SK-N-SH treated with all-trans-retinoic acid at 6 μM for 48 hours (cell line): ENCODE results near the gene MEAF6.

ENCODE experiments used
- ATAC-seq: fragments of 200-7000 bp; cut with Tn5 transposase; 3 replicates; pipeline ENCODE4 v1.9.1; 2020; ENCODE audit warnings: mild to moderate bottlenecking, moderate library complexity
- ARNTL ChIP-seq: fragments of 450-650 bp; formaldehyde crosslinking; IDR thresholded peaks from 2 replicates; pipeline ENCODE4 v1.5.0; 2020; ENCODE audit warnings: low read depth, mild to moderate bottlenecking, moderate library complexity, borderline replicate concordance
- BACH2 ChIP-seq: fragments of 250-450 bp; sonication (Bioruptor Pico); IDR thresholded peaks from 2 replicates; pipeline ENCODE4 v1.9.0; 2021; ENCODE audit warnings: mild to moderate bottlenecking, borderline replicate concordance
- CSDC2 ChIP-seq: fragments of 250-450 bp; sonication (Bioruptor Pico); IDR thresholded peaks from 2 replicates; pipeline ENCODE4 v1.5.0; 2020; ENCODE audit warnings: mild to moderate bottlenecking, moderate library complexity
- ESRRG ChIP-seq: fragments of 250-450 bp; sonication (Bioruptor Pico); IDR thresholded peaks from 2 replicates; pipeline ENCODE4 v1.6.1; 2021; ENCODE audit warnings: mild to moderate bottlenecking
- GLIS3 ChIP-seq: fragments of 250-450 bp; sonication (Bioruptor Pico); IDR thresholded peaks from 2 replicates; pipeline ENCODE4 v1.5.0; 2020; ENCODE audit warnings: mild to moderate bottlenecking, moderate library complexity
- OSR1 ChIP-seq: fragments of 250-450 bp; sonication (Bioruptor Pico); IDR thresholded peaks from 2 replicates; pipeline ENCODE4 v1.8.0; 2022; ENCODE audit warnings: moderate library complexity, mild to moderate bottlenecking, inconsistent platforms
- PPARA ChIP-seq: fragments of 250-450 bp; sonication (Bioruptor Pico); IDR thresholded peaks from 2 replicates; pipeline ENCODE4 v1.5.0; 2020; ENCODE audit warnings: mild to moderate bottlenecking, borderline replicate concordance
- RARB ChIP-seq: fragments of 250-450 bp; sonication (Bioruptor Pico); IDR thresholded peaks from 2 replicates; pipeline ENCODE4 v1.8.0; 2021; ENCODE audit warnings: mild to moderate bottlenecking, moderate library complexity
- SNAI2 ChIP-seq: fragments of 250-450 bp; sonication (Bioruptor Pico); IDR thresholded peaks from 2 replicates; pipeline ENCODE4 v1.5.0; 2020; ENCODE audit warnings: mild to moderate bottlenecking, moderate library complexity
- TCF4 ChIP-seq: fragments of 250-450 bp; sonication (Bioruptor Pico); IDR thresholded peaks from 2 replicates; pipeline ENCODE4 v1.8.0; 2021; ENCODE audit warnings: mild to moderate bottlenecking, moderate library complexity, borderline replicate concordance
- TOX ChIP-seq: fragments of 250-450 bp; sonication (Bioruptor Pico); IDR thresholded peaks from 2 replicates; pipeline ENCODE4 v1.8.0; 2021; ENCODE audit warnings: mild to moderate bottlenecking, moderate library complexity, borderline replicate concordance
- TSHZ2 ChIP-seq: fragments of 250-450 bp; sonication (Bioruptor Pico); IDR thresholded peaks from 2 replicates; pipeline ENCODE4 v1.5.0; 2020; ENCODE audit warnings: mild to moderate bottlenecking, moderate library complexity
- ZC3H10 ChIP-seq: fragments of 250-450 bp; sonication (Bioruptor Pico); IDR thresholded peaks from 2 replicates; pipeline ENCODE4 v1.5.1; 2021; ENCODE audit warnings: mild to moderate bottlenecking, moderate library complexity
- ZFP3 ChIP-seq: fragments of 250-450 bp; sonication (Bioruptor Pico); IDR thresholded peaks from 2 replicates; pipeline ENCODE4 v1.5.0; 2020; ENCODE audit warnings: mild to moderate bottlenecking, moderate library complexity
- ZFP30 ChIP-seq: fragments of 450-650 bp; formaldehyde crosslinking; IDR thresholded peaks from 2 replicates; pipeline ENCODE4 v1.5.0; 2022; ENCODE audit warnings: mild to moderate bottlenecking, moderate library complexity
- ZNF565 ChIP-seq: fragments of 450-650 bp; formaldehyde crosslinking; conservative IDR thresholded peaks from 2 replicates; pipeline ENCODE4 v1.5.0; 2020; ENCODE audit warnings: low read depth, mild to moderate bottlenecking, moderate library complexity
- ZNF70 ChIP-seq: fragments of 450-650 bp; formaldehyde crosslinking; IDR thresholded peaks from 2 replicates; pipeline ENCODE4 v1.5.0; 2020; ENCODE audit warnings: mild to moderate bottlenecking, moderate library complexity
- ZNF8 ChIP-seq: fragments of 450-650 bp; formaldehyde crosslinking; IDR thresholded peaks from 2 replicates; pipeline ENCODE4 v1.5.0; 2020; ENCODE audit warnings: mild to moderate bottlenecking, moderate library complexity
- TF ChIP-seq, protein P1 (sequence below): fragments of 250-450 bp; sonication (Bioruptor Pico); IDR thresholded peaks from 2 replicates; pipeline ENCODE4 v1.5.1; 2020; ENCODE audit warnings: low read depth, mild to moderate bottlenecking, moderate library complexity
- TF ChIP-seq, protein P2 (sequence below): fragments of 250-450 bp; sonication (Bioruptor Pico); IDR thresholded peaks from 2 replicates; pipeline ENCODE4 v1.8.0; 2021; ENCODE audit warnings: low read depth, mild to moderate bottlenecking, moderate library complexity, borderline replicate concordance
- TF ChIP-seq, protein P3 (sequence below): fragments of 250-450 bp; sonication (Bioruptor Pico); IDR thresholded peaks from 2 replicates; pipeline ENCODE4 v1.5.1; 2021; ENCODE audit warnings: mild to moderate bottlenecking, moderate library complexity

Gene MEAF6

GRCh38 chr1:37553598-37553926, 39.0 kb upstream of the MEAF6 start:
- TF ChIP-seq, protein P1, sequence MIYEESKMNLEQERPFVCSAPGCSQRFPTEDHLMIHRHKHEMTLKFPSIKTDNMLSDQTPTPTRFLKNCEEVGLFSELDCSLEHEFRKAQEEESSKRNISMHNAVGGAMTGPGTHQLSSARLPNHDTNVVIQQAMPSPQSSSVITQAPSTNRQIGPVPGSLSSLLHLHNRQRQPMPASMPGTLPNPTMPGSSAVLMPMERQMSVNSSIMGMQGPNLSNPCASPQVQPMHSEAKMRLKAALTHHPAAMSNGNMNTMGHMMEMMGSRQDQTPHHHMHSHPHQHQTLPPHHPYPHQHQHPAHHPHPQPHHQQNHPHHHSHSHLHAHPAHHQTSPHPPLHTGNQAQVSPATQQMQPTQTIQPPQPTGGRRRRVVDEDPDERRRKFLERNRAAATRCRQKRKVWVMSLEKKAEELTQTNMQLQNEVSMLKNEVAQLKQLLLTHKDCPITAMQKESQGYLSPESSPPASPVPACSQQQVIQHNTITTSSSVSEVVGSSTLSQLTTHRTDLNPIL (CRISPR knock-in tag): no peak
- TF ChIP-seq ZFP3 (no peak), CSDC2 (CRISPR knock-in tag) (no peak), ZFP30 (CRISPR knock-in tag) (no peak), OSR1 (no peak), TCF4 (no peak), ZNF565 (no peak), PPARA (no peak), ARNTL (CRISPR knock-in tag) (no peak), BACH2 (no peak), ZC3H10 (CRISPR knock-in tag) (no peak), TSHZ2 (CRISPR knock-in tag) (no peak), ZNF8 (CRISPR knock-in tag) (no peak), ZNF70 (CRISPR knock-in tag) (no peak), ESRRG (CRISPR knock-in tag) (no peak), TOX (CRISPR knock-in tag) (no peak), GLIS3 (CRISPR knock-in tag) (no peak), RARB (CRISPR knock-in tag) (no peak)
- TF ChIP-seq, protein P2, sequence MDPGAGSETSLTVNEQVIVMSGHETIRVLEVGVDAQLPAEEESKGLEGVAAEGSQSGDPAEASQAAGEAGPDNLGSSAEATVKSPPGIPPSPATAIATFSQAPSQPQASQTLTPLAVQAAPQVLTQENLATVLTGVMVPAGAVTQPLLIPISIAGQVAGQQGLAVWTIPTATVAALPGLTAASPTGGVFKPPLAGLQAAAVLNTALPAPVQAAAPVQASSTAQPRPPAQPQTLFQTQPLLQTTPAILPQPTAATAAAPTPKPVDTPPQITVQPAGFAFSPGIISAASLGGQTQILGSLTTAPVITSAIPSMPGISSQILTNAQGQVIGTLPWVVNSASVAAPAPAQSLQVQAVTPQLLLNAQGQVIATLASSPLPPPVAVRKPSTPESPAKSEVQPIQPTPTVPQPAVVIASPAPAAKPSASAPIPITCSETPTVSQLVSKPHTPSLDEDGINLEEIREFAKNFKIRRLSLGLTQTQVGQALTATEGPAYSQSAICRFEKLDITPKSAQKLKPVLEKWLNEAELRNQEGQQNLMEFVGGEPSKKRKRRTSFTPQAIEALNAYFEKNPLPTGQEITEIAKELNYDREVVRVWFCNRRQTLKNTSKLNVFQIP (CRISPR knock-in tag): no peak
- TF ChIP-seq, protein P3, sequence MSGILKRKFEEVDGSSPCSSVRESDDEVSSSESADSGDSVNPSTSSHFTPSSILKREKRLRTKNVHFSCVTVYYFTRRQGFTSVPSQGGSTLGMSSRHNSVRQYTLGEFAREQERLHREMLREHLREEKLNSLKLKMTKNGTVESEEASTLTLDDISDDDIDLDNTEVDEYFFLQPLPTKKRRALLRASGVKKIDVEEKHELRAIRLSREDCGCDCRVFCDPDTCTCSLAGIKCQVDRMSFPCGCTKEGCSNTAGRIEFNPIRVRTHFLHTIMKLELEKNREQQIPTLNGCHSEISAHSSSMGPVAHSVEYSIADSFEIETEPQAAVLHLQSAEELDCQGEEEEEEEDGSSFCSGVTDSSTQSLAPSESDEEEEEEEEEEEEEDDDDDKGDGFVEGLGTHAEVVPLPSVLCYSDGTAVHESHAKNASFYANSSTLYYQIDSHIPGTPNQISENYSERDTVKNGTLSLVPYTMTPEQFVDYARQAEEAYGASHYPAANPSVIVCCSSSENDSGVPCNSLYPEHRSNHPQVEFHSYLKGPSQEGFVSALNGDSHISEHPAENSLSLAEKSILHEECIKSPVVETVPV (CRISPR knock-in tag): no peak
- no peak for ATAC-seq

- TF ChIP-seq, protein P3 (CRISPR knock-in tag): no peak
- no peak for TF ChIP-seq ZNF565
- TF ChIP-seq ARNTL (CRISPR knock-in tag): no peak
- TF ChIP-seq BACH2: no peak
- no peak for TF ChIP-seq RARB (CRISPR knock-in tag)
- no peak for TF ChIP-seq TSHZ2 (CRISPR knock-in tag)
- no peak for TF ChIP-seq ZC3H10 (CRISPR knock-in tag)
- no peak for TF ChIP-seq PPARA
- no peak for TF ChIP-seq OSR1
- no peak for TF ChIP-seq ZNF70 (CRISPR knock-in tag)
- no peak for TF ChIP-seq ESRRG (CRISPR knock-in tag)
- TF ChIP-seq GLIS3 (CRISPR knock-in tag): no peak
- TF ChIP-seq SNAI2 (CRISPR knock-in tag): no peak
- no peak for TF ChIP-seq ZFP30 (CRISPR knock-in tag)
- no peak for TF ChIP-seq ZFP3
- TF ChIP-seq, protein P1 (CRISPR knock-in tag): no peak
- no peak for TF ChIP-seq TOX (CRISPR knock-in tag)
- TF ChIP-seq, protein P2 (CRISPR knock-in tag): no peak
- TF ChIP-seq ZNF8 (CRISPR knock-in tag): no peak
- ATAC-seq: no peak
Measured at GRCh38 chr1:37549341-37549740, 34.8 kb upstream of the MEAF6 start.
